WTC11 (cell line): ENCODE data around the gene FAM151A. TPM values are rescaled to one million over a fixed set of nuclear protein-coding genes. Genes with fewer than 3 reads are reported as not detected.

Source experiments
- ATAC-seq: fragments of 200-7000 bp; cut with Tn5 transposase; 2 replicates; pipeline ENCODE4 v1.10.0; 2021; ENCODE audit warnings: mild to moderate bottlenecking, moderate library complexity
- CTCF ChIA-PET: fragments of 300-600 bp; sonication (Branson Sonifier 250); formaldehyde crosslinking; loops from one replicate; lab custom pipeline; 2021; ENCODE audit warnings: antibody characterized with exemption; lab: Charles Lee
- POLR2A ChIA-PET: fragments of 350-600 bp; sonication (Branson Sonifier 250); formaldehyde crosslinking; loops from one replicate; lab custom pipeline; 2021; ENCODE audit warnings: antibody characterized with exemption; lab: Charles Lee
- DNase-seq: peaks from one replicate; pipeline ENCODE4 v3.0.0; 2021; ENCODE audit warnings: low spot score
- H3K27ac Mint-ChIP-seq: 2 replicates; pipeline ENCODE4 v1.8.0; 2021; ENCODE audit warnings: mixed read lengths
- H3K27me3 Mint-ChIP-seq: 2 replicates; pipeline ENCODE4 v1.8.0; 2021; ENCODE audit warnings: low read depth, mild to moderate bottlenecking, moderate library complexity, mixed read lengths
- H3K36me3 Mint-ChIP-seq: 2 replicates; pipeline ENCODE4 v1.8.0; 2021; ENCODE audit warnings: mixed read lengths
- H3K4me1 Mint-ChIP-seq: 2 replicates; pipeline ENCODE4 v1.8.0; 2022; ENCODE audit warnings: mixed read lengths
- H3K4me3 Mint-ChIP-seq: 2 replicates; pipeline ENCODE4 v1.8.0; 2021; ENCODE audit warnings: mild to moderate bottlenecking, moderate library complexity, mixed read lengths
- H3K9me3 Mint-ChIP-seq: 2 replicates; pipeline ENCODE4 v1.8.0; 2021; ENCODE audit warnings: mixed read lengths
- ARID4B ChIP-seq: sonication (generic); formaldehyde crosslinking; IDR thresholded peaks from 2 replicates; pipeline ENCODE4 v1.8.0; 2023; ENCODE audit warnings: missing genetic modification reagents, mild to moderate bottlenecking, borderline replicate concordance
- ATF6 ChIP-seq: sonication (generic); formaldehyde crosslinking; IDR thresholded peaks from 2 replicates; pipeline ENCODE4 v1.8.1; 2023; ENCODE audit warnings: mild to moderate bottlenecking, missing genetic modification reagents
- E2F4 ChIP-seq: sonication (generic); formaldehyde crosslinking; IDR thresholded peaks from 2 replicates; pipeline ENCODE4 v1.8.1; 2022; ENCODE audit warnings: low read depth, mild to moderate bottlenecking, moderate library complexity, missing genetic modification reagents, borderline replicate concordance
- ETV6 ChIP-seq: sonication (generic); formaldehyde crosslinking; IDR thresholded peaks from 2 replicates; pipeline ENCODE4 v1.8.1; 2022; ENCODE audit warnings: mild to moderate bottlenecking, missing genetic modification reagents
- HMGA2 ChIP-seq: fragments of 250-450 bp; sonication (Bioruptor Pico); IDR thresholded peaks from 2 replicates; pipeline ENCODE4 v1.4.0; 2021; ENCODE audit warnings: mild to moderate bottlenecking, moderate library complexity
- MYBL2 ChIP-seq: sonication (generic); formaldehyde crosslinking; IDR thresholded peaks from 2 replicates; pipeline ENCODE4 v1.8.1; 2023; ENCODE audit warnings: mild to moderate bottlenecking, moderate library complexity, missing genetic modification reagents
- PRDM15 ChIP-seq: sonication (generic); formaldehyde crosslinking; IDR thresholded peaks from 2 replicates; pipeline ENCODE4 v1.8.0; 2022; ENCODE audit warnings: missing genetic modification reagents
- PRRX2 ChIP-seq: fragments of 250-450 bp; sonication (Bioruptor Pico); IDR thresholded peaks from 2 replicates; pipeline ENCODE4 v1.8.0; 2021; ENCODE audit warnings: mild to moderate bottlenecking
- TEAD1 ChIP-seq: sonication (generic); formaldehyde crosslinking; IDR thresholded peaks from 2 replicates; pipeline ENCODE4 v1.8.0; 2022; ENCODE audit warnings: mild to moderate bottlenecking, missing genetic modification reagents
- TEAD4 ChIP-seq: sonication (generic); formaldehyde crosslinking; IDR thresholded peaks from 2 replicates; pipeline ENCODE4 v1.8.0; 2022; ENCODE audit warnings: mild to moderate bottlenecking, missing genetic modification reagents
- ZNF138 ChIP-seq: sonication (generic); formaldehyde crosslinking; conservative IDR thresholded peaks from 2 replicates; pipeline ENCODE4 v1.8.1; 2022; ENCODE audit warnings: mild to moderate bottlenecking, moderate library complexity, missing genetic modification reagents
- ZNF232 ChIP-seq: sonication (generic); formaldehyde crosslinking; IDR thresholded peaks from 2 replicates; pipeline ENCODE4 v1.8.0; 2022; ENCODE audit warnings: mild to moderate bottlenecking, missing genetic modification reagents
- ZNF317 ChIP-seq: sonication (generic); formaldehyde crosslinking; IDR thresholded peaks from 2 replicates; pipeline ENCODE4 v1.8.1; 2023; ENCODE audit warnings: low read depth, mild to moderate bottlenecking, moderate library complexity, missing genetic modification reagents, borderline replicate concordance
- ZNF512 ChIP-seq: sonication (generic); formaldehyde crosslinking; IDR thresholded peaks from 2 replicates; pipeline ENCODE4 v1.8.1; 2022; ENCODE audit warnings: missing genetic modification reagents, borderline replicate concordance
- ZSCAN18 ChIP-seq: fragments of 250-450 bp; sonication (Bioruptor Pico); IDR thresholded peaks from 2 replicates; pipeline ENCODE4 v2.1.2; 2022; ENCODE audit warnings: mild to moderate bottlenecking, moderate library complexity
- total RNA-seq: library from RNA; stranded (reverse); gene quantifications from 3 replicates; pipeline ENCODE4 v1.2.3, GENCODE V29; 2021
- TF ChIP-seq, protein P1 (sequence below): fragments of 250-450 bp; sonication (Bioruptor Pico); IDR thresholded peaks from 2 replicates; pipeline ENCODE4 v1.8.0; 2021; ENCODE audit warnings: mild to moderate bottlenecking

FAM151A gene
- total RNA-seq, 1 experiment from 2014 or later: 0.11 TPM

DNA sequence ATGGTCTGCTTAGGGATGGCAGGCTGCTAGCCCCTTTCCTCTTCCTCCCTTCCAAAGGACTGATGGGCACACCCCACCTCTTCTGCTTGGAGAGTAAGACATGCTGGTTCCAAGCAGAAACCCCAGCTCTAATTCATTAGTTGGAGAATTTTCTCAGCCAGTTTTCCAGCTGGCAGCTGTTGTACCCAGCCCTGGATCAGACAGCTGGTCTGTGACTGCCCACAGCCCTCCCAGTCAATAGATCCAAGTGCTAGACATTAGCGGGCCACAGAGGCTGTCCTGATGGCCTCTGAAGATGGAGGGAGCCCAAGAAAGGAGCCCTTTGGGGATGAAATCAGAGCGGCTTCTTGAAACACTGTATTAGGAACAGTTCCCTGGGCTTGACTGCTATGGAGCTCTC lies 39.5 kb downstream of the FAM151A start:
- DNase-seq: no peak
- H3K4me1 Mint-ChIP-seq: peaks cover 33% of the 10 kb centered on the region
- no peaks in the 10 kb centered on the region for H3K27me3 Mint-ChIP-seq
- H3K9me3 Mint-ChIP-seq: no peaks in the 10 kb centered on the region
- ChIA-PET POLR2A (no interaction called here), CTCF (interaction anchor here (2.0 kb wide), 1 partner anchor 12 kb away, joined by 6 read pairs; no protein-coding TSS in a partner anchor)
- no peak for TF ChIP-seq ZNF317 (CRISPR knock-in tag)
- TF ChIP-seq TEAD4 (CRISPR knock-in tag): no peak
- TF ChIP-seq ZNF232 (CRISPR knock-in tag): no peak
- no peak for TF ChIP-seq PRDM15 (CRISPR knock-in tag)
- no peak for TF ChIP-seq ZSCAN18
- TF ChIP-seq ETV6 (CRISPR knock-in tag): no peak
- TF ChIP-seq ATF6 (CRISPR knock-in tag): no peak
- TF ChIP-seq E2F4: no peak
- TF ChIP-seq, protein P1, sequence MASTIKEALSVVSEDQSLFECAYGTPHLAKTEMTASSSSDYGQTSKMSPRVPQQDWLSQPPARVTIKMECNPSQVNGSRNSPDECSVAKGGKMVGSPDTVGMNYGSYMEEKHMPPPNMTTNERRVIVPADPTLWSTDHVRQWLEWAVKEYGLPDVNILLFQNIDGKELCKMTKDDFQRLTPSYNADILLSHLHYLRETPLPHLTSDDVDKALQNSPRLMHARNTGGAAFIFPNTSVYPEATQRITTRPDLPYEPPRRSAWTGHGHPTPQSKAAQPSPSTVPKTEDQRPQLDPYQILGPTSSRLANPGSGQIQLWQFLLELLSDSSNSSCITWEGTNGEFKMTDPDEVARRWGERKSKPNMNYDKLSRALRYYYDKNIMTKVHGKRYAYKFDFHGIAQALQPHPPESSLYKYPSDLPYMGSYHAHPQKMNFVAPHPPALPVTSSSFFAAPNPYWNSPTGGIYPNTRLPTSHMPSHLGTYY: no peak
- no peak for TF ChIP-seq ARID4B
- no peak for TF ChIP-seq ZNF138 (CRISPR knock-in tag)
- TF ChIP-seq PRRX2 (CRISPR knock-in tag): no peak
- no peak for TF ChIP-seq MYBL2 (CRISPR knock-in tag)
- TF ChIP-seq TEAD1 (CRISPR knock-in tag): no peak
- TF ChIP-seq HMGA2 (CRISPR knock-in tag): no peak
- no peak for TF ChIP-seq ZNF512 (CRISPR knock-in tag)
- no peak for ATAC-seq
- no peaks in the 10 kb centered on the region for H3K36me3 Mint-ChIP-seq
- no peak overlapping the region for H3K4me3 Mint-ChIP-seq
- no peak overlapping the region for H3K27ac Mint-ChIP-seq
